Measurements from ENCODE around the gene NDUFV3.
A peak's percentile ranks its signal among the peaks of the same experiment; 100 is the strongest.
"Not testable (repeated sequence)": the region's sequence is repeated elsewhere in the genome, so short reads cannot be mapped to it uniquely, and the experiment has no call there.

Gene NDUFV3

DNA sequence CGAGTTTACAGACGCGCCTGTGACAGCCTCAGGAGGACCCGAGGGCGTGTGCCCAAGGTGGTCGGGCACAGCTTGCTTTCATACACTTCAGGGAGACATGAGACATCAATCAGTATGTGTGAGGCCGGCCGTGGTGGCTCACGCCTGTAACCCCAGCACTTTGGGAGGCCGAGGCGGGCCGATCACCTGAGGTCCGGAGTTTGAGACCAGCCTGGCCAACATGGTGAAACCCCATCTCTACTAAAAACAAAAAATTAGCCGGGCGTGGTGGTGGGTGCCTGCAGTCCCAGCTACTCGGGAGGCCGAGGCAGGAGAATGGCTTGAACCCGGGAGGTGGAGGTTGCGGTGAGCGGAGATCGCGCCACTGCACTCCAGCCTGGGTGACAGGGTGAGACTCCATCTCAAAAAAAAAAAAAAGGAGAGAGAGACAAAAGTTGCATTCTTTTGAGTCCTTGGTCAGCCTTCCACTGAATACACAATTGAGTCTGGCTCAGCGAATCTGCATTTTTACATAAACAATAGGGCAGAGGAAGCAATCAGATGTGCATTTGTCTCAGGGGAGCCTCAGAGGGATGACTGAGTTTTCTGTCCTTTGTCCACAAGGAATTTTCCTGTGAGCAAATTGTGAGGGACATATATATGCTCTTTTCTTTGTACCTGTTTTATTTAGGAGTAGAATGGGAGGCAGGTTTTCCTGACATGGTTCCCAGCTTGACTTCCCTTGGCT is 34.5 kb downstream of the NDUFV3 start:
- peaks cover 25 to 29% of the 10 kb centered on the region in 2 donors for H3K4me1 Mint-ChIP-seq
- not testable (repeated sequence) for H3K27me3 Mint-ChIP-seq; ATAC-seq (replicated peaks); H3K36me3 Mint-ChIP-seq; DNase-seq; H3K9me3 Mint-ChIP-seq; H3K4me3 Mint-ChIP-seq
- H3K27ac Mint-ChIP-seq: peak overlapping the region; percentile 37

DNA sequence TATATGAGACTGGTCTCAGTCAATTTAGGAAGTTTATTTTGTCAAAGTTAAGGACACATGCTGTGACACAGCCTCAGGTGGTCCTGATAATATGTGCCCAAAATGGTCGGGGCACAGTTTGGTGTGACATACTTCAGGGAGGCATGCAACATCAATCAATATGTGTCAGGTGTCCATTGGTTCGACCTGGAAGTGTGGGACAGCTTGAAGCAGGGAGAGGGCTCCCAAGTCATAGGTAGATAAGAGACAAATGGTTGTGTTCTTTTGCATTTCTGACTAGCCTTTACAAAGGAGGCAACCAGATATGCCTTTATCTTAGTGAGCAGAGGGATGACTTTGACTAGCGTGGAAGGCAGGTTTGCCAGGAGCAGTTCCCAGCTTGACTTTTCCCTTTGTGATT is 36.9 kb downstream of the NDUFV3 start:
- Mint-ChIP-seq H3K27ac (no peak overlapping the region), H3K4me3 (no peak overlapping the region), H3K9me3 (no peaks in the 10 kb centered on the region), H3K27me3 (no peaks in the 10 kb centered on the region), H3K4me1 (peaks cover 15 to 21% of the 10 kb centered on the region in 2 donors), H3K36me3 (peaks cover 0 to 6% of the 10 kb centered on the region in 2 donors)
- no peak for ATAC-seq (replicated peaks)
- no peak for DNase-seq

DNA sequence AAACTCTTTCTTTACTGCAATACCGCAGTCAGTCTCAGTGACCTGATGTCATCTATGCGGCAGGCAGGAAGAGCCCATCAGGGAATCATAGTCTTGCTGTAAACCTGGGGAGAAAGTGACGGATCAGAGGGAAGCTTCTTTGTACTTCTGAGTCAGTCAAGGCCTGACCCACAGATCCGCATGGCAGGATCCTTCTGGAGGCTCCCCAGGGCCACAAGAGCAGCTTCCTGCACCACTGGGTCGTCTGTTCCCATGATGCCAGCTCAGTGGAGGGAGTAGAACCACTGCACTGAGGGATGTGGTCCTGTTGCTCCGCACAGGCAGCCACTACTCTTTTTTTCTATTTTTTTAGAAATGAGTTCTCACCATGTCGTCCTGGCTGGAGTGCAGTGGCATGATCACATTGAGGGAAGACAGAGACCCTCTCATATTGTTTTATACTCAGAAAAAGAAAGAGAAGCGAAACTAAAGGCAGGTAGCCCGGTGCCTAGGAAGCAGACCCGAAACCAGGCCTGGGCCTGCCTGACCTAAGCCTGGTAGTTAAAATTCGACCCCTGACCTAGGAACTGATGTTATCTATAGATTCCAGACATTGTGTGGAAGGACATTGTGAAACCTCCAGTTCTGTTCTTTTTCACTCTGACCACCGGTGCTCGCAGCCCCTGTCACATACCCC is 38.6 kb downstream of the NDUFV3 start:
- Mint-ChIP-seq H3K27ac (peak overlapping the region; percentile 72), H3K36me3 (peaks cover 0 to 6% of the 10 kb centered on the region in 2 donors), H3K9me3 (no peaks in the 10 kb centered on the region), H3K4me1 (peaks cover 16 to 27% of the 10 kb centered on the region in 2 donors), H3K27me3 (no peaks in the 10 kb centered on the region), H3K4me3 (peak overlapping the region in 1 of 2 donors; percentile 28)
- DNase-seq (no peak), ATAC-seq (replicated peaks) (peak; percentile 51 to 53)

DNA sequence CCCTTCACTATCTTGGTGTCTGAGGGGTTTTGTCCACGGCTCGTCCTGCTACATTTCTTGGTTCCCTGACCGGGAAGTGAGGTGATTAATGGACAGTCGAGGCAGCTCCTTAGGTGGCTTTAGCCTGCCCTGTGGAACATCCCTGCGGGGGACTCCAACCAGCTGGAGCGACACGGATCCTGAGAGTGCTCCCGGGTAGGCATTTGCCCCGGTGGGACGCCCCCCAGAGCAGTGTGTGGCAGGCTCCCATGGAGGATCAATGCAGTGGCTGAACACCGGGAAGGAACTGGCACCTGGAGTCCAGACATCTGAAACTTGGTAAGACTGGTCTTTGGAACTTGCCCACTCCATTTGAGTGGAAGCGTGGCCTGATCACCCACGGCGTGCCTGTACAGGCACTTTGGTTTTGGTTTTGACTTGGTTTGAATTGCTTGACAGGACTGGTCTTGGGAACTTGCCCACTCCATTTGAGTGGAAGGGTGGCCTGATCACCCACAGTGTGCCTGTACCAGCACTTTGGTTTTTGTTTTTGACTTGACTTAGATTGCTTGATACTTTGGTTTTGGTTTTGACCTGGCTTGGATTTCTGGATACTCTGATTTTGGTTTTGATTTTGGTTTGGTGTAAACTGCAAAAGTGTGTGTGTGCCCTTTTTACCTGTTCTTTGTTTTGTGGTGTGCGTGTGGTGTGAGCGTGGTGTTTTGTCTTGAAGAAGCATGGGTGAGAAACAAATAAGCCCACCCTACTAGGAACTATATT is 39.4 kb downstream of the NDUFV3 start:
- not testable (repeated sequence) for H3K9me3 Mint-ChIP-seq; ATAC-seq (replicated peaks); H3K36me3 Mint-ChIP-seq; H3K27me3 Mint-ChIP-seq; DNase-seq
- peak overlapping the region; percentile 37 to 57 for H3K4me3 Mint-ChIP-seq
- peak overlapping the region; percentile 72 for H3K27ac Mint-ChIP-seq
- peaks cover 24 to 35% of the 10 kb centered on the region in 2 donors for H3K4me1 Mint-ChIP-seq

DNA sequence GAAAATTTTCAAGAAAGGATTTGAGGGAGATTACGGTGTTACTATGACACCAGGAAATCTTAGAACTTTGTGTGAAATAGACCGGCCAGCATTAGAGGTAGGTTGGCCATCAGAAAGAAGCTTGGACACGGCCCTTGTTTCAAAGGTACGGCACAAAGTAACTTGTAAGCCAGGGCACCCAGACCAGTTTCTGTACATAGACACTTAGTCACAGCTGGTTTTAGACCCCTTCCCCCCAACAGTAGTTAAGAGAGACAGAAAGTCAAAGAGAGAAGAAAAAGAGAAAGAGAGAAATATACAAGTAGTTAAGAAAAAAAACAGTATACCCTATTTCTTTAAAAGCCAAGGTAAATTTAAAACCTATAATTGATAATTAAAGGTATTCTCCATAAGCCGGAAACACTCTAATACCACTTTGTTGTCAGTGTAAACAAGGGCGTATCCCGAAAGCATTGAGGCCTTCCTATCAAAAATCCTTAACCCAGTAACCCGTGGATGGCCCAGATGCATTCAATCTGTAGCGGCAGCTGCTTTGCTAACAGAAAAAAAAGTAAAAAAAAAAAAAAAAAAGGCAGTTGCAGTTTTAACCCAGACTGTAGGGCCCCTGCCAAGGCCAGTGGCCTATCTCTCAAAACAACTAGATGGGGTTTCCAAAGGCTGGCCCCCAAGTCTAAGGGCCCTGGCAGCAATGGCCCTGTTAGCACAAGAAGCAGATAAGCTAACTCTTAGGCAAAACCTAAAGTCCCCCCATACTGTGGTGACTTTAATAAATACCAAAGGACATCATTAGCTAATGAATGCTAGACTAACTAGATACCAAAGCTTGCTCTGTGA is 40.2 kb downstream of the NDUFV3 start:
- H3K9me3 Mint-ChIP-seq; H3K27me3 Mint-ChIP-seq; ATAC-seq (replicated peaks); H3K36me3 Mint-ChIP-seq; DNase-seq: not testable (repeated sequence)
- Mint-ChIP-seq H3K4me3 (peak overlapping the region; percentile 37 to 57), H3K4me1 (peaks cover 28 to 41% of the 10 kb centered on the region in 2 donors), H3K27ac (peak overlapping the region; percentile 72)

DNA sequence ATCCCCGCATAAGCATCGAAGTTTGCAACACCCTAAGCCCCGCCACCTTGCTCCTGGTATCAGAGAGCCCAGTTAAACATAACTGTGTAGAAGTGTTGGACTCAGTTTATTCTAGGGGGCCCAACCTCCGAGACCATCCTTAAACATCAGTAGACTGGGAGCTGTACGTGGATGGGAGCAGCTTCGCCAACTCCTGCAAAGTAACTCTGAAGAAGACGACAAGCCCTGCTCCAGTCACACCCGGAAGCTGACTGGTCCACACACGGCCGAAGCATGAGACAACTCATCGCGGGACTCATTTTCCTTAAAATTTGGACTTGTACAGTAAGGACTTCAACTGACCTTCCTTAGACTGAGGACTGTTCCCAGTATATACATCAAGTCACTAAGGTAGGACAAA is 40.9 kb downstream of the NDUFV3 start:
- not testable (repeated sequence) for H3K9me3 Mint-ChIP-seq; H3K27me3 Mint-ChIP-seq; DNase-seq; H3K4me3 Mint-ChIP-seq; H3K36me3 Mint-ChIP-seq; ATAC-seq (replicated peaks)
- Mint-ChIP-seq H3K4me1 (peaks cover 28 to 41% of the 10 kb centered on the region in 2 donors), H3K27ac (peak overlapping the region; percentile 20)

DNA sequence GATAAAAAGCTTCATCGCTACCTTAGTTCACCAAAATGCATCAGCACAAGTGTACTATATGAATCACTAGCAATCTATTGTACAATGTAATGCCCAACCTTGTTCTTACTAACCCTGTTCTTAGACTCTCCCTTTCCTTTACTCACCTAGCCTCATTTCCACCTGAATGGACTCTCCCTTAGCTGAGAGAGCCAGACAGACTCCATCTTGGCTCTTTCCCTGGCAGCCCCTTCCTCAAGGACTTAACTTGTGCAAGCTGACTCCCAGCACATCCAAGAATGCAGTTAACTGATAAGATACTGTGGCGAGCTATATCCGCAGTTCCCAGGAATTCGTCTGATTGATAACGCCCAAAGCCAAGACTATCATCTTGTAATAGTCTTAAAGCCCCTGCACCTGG is 43.3 kb downstream of the NDUFV3 start:
- DNase-seq; H3K27me3 Mint-ChIP-seq; H3K4me3 Mint-ChIP-seq; ATAC-seq (replicated peaks); H3K36me3 Mint-ChIP-seq; H3K27ac Mint-ChIP-seq; H3K9me3 Mint-ChIP-seq: not testable (repeated sequence)
- peaks cover 26 to 38% of the 10 kb centered on the region in 2 donors for H3K4me1 Mint-ChIP-seq

DNA sequence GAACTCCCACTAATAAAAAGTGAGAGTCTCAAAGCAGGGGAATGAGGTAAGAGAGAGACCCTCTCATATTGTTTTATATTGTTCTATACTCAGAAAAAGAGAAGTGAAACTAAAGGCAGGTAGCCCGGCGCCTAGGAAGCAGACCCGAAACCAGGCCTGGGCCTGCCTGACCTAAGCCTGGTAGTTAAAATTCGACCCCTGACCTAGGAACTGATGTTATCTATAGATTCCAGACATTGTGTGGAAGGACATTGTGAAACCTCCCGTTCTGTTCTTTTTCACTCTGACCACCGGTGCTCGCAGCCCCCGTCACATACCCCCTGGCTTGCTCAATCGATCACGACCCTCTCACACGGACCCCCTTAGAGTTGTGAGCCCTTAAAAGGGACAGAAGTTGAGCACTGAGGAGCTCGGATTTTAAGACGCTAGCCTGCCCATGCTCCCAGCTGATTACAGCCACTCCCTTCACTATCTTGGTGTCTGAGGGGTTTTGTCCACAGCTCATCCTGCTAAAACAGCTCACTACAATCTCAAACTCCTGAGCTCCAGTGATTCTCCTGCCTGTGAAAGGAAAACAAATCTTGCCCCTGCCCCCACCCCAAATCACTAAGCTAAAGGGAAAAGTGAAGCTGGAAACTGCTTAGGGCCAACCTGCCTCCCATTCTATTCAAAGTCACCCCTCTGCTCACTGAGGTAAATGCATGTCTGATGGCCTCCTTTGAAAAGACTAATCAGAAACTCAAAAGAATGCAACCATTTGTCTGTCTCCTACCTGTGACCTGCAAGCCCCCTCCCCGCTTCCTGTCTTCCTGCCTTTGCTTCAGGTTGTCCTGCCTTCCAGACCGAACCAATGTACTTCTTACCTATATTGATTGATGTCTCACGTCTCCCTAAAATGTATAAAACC is 44.2 kb downstream of the NDUFV3 start:
- Mint-ChIP-seq H3K4me3 (peak overlapping the region; percentile 12 to 39), H3K27ac (peak overlapping the region; percentile 89), H3K4me1 (peaks cover 20 to 35% of the 10 kb centered on the region in 2 donors)
- ATAC-seq (replicated peaks) (peak; percentile 44 to 56), DNase-seq (peak; percentile 27)
- H3K27me3 Mint-ChIP-seq, H3K9me3 Mint-ChIP-seq, H3K36me3 Mint-ChIP-seq: not testable (repeated sequence)

DNA sequence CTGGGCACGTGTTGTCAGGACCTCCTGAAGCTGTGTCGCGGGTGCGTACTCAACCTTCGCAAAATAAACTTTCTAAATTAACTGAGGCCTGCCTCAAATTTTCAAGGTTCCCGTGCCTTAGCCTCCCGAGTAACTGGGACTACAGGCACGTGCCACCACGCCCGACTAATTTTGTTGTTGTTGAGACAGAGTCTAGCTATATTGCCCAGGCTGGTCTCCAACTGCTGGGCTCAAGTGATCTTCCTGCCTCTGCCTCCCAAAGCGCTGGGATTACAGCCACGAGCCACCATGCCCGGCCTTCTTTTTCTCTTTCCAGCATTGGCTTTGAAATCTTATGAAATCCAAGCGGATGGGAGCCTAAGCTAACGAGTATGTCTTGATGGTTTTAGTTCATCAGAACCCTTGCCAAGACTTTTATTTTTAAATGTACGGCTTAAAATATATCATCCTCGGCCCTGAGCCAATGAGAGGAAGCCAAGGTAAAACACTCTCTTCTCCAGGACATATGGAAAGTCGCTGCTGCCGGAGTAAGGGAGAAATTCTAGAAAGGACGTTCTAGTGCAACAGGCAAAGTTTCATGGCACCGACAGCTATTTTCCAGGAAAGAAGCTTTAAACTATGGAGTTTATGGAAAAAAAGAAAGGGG is 45.0 kb downstream of the NDUFV3 start:
- Mint-ChIP-seq H3K9me3 (peaks cover 0 to 2% of the 10 kb centered on the region in 2 donors), H3K27me3 (no peaks in the 10 kb centered on the region), H3K36me3 (peaks cover 0 to 3% of the 10 kb centered on the region in 2 donors), H3K4me3 (peak overlapping the region in 1 of 2 donors; percentile 39), H3K27ac (peak overlapping the region; percentile 89), H3K4me1 (peaks cover 17 to 30% of the 10 kb centered on the region in 2 donors)
- DNase-seq (no peak), ATAC-seq (replicated peaks) (no peak)

DNA sequence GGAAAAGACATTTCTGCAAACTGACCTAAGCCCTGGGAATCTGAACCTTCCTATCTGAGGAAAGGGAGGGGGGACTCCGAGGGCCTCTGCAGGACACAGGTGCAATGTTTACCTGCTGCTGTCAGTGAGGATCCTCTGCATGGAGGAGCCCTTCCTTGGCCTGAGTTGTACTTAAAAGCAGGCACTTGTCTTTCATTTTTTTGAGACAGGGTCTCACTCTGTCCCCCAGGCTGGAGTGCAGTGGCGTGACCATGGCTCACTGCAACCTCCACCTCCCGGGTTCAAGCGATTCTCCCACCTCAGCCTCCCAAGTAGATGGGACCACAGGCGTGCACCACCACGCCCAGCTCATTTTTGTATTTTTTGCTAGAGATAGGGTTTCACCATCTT is 45.5 kb downstream of the NDUFV3 start:
- ATAC-seq (replicated peaks); H3K27me3 Mint-ChIP-seq; H3K9me3 Mint-ChIP-seq; H3K27ac Mint-ChIP-seq; DNase-seq; H3K4me3 Mint-ChIP-seq; H3K36me3 Mint-ChIP-seq: not testable (repeated sequence)
- H3K4me1 Mint-ChIP-seq: peaks cover 17 to 30% of the 10 kb centered on the region in 2 donors

DNA sequence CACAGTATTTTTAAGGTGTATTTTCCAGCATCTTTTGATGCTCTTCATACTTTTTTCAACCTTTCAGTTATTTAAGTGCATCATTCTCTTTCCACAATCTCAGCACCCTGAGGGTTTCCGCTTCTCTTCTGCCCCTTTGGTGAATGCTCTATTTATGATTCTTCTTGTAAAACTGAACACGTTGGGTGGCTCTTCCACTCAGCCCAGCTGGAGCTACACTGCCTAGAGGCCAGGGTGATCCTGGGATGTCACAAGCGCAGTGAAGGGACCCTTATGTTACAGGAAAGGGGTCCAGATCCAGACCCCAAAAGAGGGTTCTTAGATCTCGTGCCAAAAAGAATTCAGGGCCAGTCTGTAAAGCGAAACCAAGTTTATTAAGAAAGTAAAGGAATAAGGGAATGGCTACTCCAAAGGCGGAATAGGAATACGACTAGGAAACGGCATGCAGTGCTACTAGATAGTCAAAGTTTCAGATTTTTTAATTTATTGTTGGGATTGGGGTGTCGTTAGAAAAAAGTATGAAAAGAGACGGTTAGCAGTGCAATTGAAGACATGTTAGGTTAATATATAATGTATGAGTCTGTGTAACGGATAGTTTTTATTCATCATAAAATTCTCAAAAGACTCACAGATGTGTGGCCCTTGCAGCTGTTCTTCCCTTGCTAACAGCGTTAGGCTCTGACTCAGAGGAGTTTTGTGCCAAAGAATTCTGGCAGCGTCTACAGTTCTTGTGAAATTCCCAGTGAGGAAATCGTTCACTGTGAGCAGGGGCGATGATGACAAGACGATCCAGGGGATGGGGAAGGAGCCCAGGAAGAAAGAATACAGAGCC is 46.7 kb downstream of the NDUFV3 start:
- Mint-ChIP-seq H3K27ac (no peak overlapping the region), H3K36me3 (peaks cover 0 to 3% of the 10 kb centered on the region in 2 donors), H3K4me1 (peaks cover 17 to 30% of the 10 kb centered on the region in 2 donors), H3K9me3 (peaks cover 0 to 2% of the 10 kb centered on the region in 2 donors), H3K27me3 (no peaks in the 10 kb centered on the region), H3K4me3 (no peak overlapping the region)
- no peak for ATAC-seq (replicated peaks)
- no peak for DNase-seq

DNA sequence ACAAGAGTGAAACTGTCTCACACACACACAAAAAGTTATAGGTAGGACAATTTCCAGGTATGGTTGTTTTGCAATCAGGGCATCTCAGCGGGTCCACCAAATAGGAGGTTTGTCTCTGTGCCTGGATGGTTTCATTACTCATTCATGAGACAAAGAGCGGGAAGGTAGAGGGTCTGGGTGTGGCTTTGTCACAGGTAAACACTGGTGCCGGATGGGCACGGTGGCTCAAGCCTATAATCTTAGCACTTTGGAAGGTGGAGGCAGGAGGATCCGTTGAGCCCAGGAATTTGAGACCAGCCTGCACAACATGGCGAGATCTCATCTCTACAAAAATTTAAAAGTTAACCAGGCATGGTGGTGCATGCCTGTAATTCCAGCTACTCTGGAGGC is 48.6 kb downstream of the NDUFV3 start:
- Mint-ChIP-seq H3K4me3 (no peak overlapping the region), H3K36me3 (peaks cover 0 to 3% of the 10 kb centered on the region in 2 donors), H3K27me3 (no peaks in the 10 kb centered on the region), H3K9me3 (peaks cover 0 to 2% of the 10 kb centered on the region in 2 donors), H3K4me1 (peaks cover 13 to 24% of the 10 kb centered on the region in 2 donors), H3K27ac (no peak overlapping the region)
- no peak for ATAC-seq (replicated peaks)
- DNase-seq: no peak
